Right atrium auricular region (tissue), 2 donors: Measurements from ENCODE around the gene REC114. TPM values are rescaled to one million over a fixed set of nuclear protein-coding genes. Genes with fewer than 3 reads are reported as not detected.
A peak's percentile ranks its signal among the peaks of the same experiment; 100 is the strongest.

Experiments
- DNase-seq: peaks from one replicate; pipeline ENCODE4 v3.0.0-alpha.2; 2019; ENCODE audit warnings: low spot score
- H3K27ac ChIP-seq, 2 donors: fragments of 200-600 bp; sonication (generic); 1 replicate in 1 of 2; 2 replicates in 1 of 2; pipeline ENCODE4 v1.5.1; 2016 to 2019
- H3K27me3 ChIP-seq, 2 donors: fragments of 200-600 bp; sonication (generic); one replicate each; pipeline versions ENCODE4 v1.5.1 to v1.6.0; 2017 to 2019
- H3K36me3 ChIP-seq: fragments of 200-600 bp; sonication (generic); one replicate; pipeline ENCODE4 v1.5.1; 2016
- H3K4me1 ChIP-seq, 2 donors: fragments of 200-600 bp; sonication (generic); one replicate each; pipeline versions ENCODE4 v1.5.1 to v1.6.0; 2017 to 2019
- H3K4me3 ChIP-seq, 2 donors: fragments of 200-600 bp; sonication (generic); 1 replicate in 1 of 2; 2 replicates in 1 of 2; pipeline ENCODE4 v1.5.1; 2017 to 2019; ENCODE audit warnings: mild to moderate bottlenecking in 1 of 2, moderate library complexity in 1 of 2
- H3K9me3 ChIP-seq, 2 donors: fragments of 200-600 bp; sonication (generic); one replicate each; pipeline ENCODE4 v1.5.1; 2019
- total RNA-seq, 2 donors: library from RNA; depleted of rRNA; stranded (reverse); fragments of >200 nt; gene quantifications; one replicate each; pipeline ENCODE4 v1.1.0, GENCODE V29; 2016
- TF ChIP-seq, protein P1 (sequence below), 2 donors: fragments of 200-600 bp; sonication (generic); IDR thresholded peaks; one replicate each; pipeline ENCODE4 v1.5.1; 2019; ENCODE audit warnings: antibody characterized with exemption in 2 of 2

REC114 gene
- total RNA-seq, 2 donors from 2014 or later = 4.6 TPM; not detected in 1

DNA sequence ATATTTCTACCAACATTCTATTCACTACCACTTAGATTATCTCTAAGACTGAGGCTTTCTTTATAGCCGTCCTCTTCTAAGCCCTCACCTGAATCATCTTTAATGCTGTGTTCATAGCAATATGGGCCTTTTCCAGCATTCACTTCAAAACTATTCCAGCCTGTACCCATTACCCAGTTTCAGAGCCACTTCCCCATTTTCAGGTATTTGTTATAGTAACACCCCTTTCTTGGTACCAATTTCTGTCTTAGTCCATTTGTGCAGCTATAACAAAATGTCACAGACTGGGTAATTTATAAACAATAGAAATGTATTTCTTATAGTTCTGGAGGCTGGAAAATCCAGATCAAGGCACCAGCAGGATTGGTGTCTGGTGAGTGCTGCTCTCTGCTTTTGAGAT, 45.7 kb downstream of the REC114 start:
- Histone ChIP-seq H3K27ac (no peak overlapping the region), H3K4me3 (no peak overlapping the region), H3K36me3 (no peaks in the 10 kb centered on the region), H3K27me3 (no peaks in the 10 kb centered on the region), H3K4me1 (peaks cover 0 to 11% of the 10 kb centered on the region in 2 donors), H3K9me3 (no peaks in the 10 kb centered on the region)
- DNase-seq = no peak
- TF ChIP-seq, protein P1, sequence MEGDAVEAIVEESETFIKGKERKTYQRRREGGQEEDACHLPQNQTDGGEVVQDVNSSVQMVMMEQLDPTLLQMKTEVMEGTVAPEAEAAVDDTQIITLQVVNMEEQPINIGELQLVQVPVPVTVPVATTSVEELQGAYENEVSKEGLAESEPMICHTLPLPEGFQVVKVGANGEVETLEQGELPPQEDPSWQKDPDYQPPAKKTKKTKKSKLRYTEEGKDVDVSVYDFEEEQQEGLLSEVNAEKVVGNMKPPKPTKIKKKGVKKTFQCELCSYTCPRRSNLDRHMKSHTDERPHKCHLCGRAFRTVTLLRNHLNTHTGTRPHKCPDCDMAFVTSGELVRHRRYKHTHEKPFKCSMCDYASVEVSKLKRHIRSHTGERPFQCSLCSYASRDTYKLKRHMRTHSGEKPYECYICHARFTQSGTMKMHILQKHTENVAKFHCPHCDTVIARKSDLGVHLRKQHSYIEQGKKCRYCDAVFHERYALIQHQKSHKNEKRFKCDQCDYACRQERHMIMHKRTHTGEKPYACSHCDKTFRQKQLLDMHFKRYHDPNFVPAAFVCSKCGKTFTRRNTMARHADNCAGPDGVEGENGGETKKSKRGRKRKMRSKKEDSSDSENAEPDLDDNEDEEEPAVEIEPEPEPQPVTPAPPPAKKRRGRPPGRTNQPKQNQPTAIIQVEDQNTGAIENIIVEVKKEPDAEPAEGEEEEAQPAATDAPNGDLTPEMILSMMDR (IDR thresholded peaks at IDR 0.05) = no peak

GRCh38 chr15:73493922-73494321, 51.0 kb downstream of the REC114 start:
- TF ChIP-seq, protein P1 (IDR thresholded peaks at IDR 0.05) = no peak
- no peaks in the 10 kb centered on the region for H3K9me3 ChIP-seq
- H3K27me3 ChIP-seq = no peaks in the 10 kb centered on the region
- DNase-seq = no peak
- no peak overlapping the region for H3K4me3 ChIP-seq
- H3K36me3 ChIP-seq = no peaks in the 10 kb centered on the region
- H3K4me1 ChIP-seq = no peaks in the 10 kb centered on the region
- H3K27ac ChIP-seq = no peak overlapping the region

DNA sequence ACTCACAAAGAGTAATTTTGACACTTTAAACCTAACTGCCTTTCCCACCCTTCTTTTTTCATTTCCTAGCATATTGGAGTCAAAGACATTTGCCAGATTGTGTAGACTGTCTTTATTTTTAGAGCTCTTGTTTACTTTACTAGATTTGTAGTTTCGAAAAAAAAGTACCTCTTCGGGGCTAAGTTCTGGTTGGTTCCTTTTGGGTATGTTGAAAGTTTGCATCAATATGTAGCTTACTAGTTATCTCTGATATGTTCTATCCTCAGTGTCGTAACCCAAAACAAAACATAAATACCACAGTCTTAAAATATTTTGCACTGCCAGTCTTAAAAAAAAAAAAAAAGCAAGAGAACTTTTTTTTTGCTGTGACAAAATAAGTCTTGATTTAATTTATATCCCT, 52.2 kb downstream of the REC114 start:
- no peaks in the 10 kb centered on the region for H3K27me3 ChIP-seq
- no peaks in the 10 kb centered on the region for H3K36me3 ChIP-seq
- no peak overlapping the region for H3K27ac ChIP-seq
- DNase-seq = no peak
- TF ChIP-seq, protein P1 (IDR thresholded peaks at IDR 0.05) = no peak
- no peaks in the 10 kb centered on the region for H3K9me3 ChIP-seq
- H3K4me1 ChIP-seq = no peaks in the 10 kb centered on the region
- no peak overlapping the region for H3K4me3 ChIP-seq

DNA sequence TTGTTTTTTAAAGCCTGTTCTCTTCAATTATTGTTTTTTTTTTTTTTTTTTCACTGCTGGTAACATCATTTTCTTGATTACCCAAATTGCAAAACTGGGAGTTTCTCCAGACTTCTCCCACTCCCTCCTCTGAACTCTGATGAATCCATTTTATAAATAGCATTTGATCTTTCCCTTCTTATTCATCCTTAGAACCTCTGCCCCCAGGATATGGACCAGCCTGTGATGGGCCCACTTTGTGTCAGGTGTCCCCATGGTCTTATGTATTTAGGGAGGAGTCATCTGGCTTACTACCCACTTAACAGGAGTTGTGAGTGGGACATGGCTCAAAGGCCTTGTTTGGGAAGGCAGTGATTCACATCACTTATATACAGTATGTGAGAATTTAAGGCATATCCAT, 57.7 kb downstream of the REC114 start:
- H3K27me3 ChIP-seq = no peaks in the 10 kb centered on the region
- no peak overlapping the region for H3K27ac ChIP-seq
- TF ChIP-seq, protein P1 (IDR thresholded peaks at IDR 0.05) = no peak
- DNase-seq = no peak
- H3K9me3 ChIP-seq = no peaks in the 10 kb centered on the region
- H3K4me1 ChIP-seq = no peaks in the 10 kb centered on the region
- H3K4me3 ChIP-seq = no peak overlapping the region
- H3K36me3 ChIP-seq = no peaks in the 10 kb centered on the region

DNA sequence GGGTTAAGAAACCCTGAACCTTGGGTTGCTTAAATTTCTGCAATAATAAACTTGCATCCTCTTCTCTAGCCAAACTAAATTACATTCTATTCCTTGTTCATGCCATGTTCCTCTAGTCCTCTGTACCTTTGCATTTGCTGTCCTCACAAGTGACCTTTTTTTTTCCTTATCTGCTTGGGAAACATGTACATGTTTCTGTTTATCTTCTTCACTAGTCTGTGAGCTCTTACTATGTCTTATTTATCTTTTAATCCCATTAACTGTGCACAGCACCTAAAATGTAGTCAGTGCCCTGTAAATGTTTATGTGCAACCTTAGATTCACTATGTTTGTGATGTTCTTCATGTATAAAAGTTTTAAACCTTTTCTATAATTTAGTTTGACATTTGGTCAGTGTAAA, 61.9 kb downstream of the REC114 start:
- H3K4me3 ChIP-seq = no peak overlapping the region
- no peak for DNase-seq
- TF ChIP-seq, protein P1 (IDR thresholded peaks at IDR 0.05) = no peak
- no peaks in the 10 kb centered on the region for H3K27me3 ChIP-seq
- H3K27ac ChIP-seq = no peak overlapping the region
- no peaks in the 10 kb centered on the region for H3K9me3 ChIP-seq
- no peaks in the 10 kb centered on the region for H3K36me3 ChIP-seq
- no peaks in the 10 kb centered on the region for H3K4me1 ChIP-seq

- no peak overlapping the region for H3K4me3 ChIP-seq
- H3K27me3 ChIP-seq = no peaks in the 10 kb centered on the region
- TF ChIP-seq, protein P1 (IDR thresholded peaks at IDR 0.05) = no peak
- H3K27ac ChIP-seq = peak overlapping the region; percentile 4 to 75
- peaks cover 0 to 7% of the 10 kb centered on the region in 2 donors for H3K4me1 ChIP-seq
- H3K9me3 ChIP-seq = no peaks in the 10 kb centered on the region
- no peak for DNase-seq
- no peaks in the 10 kb centered on the region for H3K36me3 ChIP-seq
Observed at GRCh38 chr15:73515527-73515926, 72.6 kb downstream of the REC114 start.
